K562 (cell line): ENCODE results near the gene ZNF407. TPM values are rescaled to one million over a fixed set of nuclear protein-coding genes. Genes with fewer than 3 reads are reported as not detected.

Source experiments
- ATAC-seq: fragments of 200-7000 bp; cut with Tn5 transposase; 3 replicates; pipeline ENCODE4 v1.9.1; 2020; ENCODE audit warnings: moderate library complexity
- BruUV-seq: library from RNA; stranded (reverse); fragments of 400-500 nt; replicated peaks from 2 replicates; lab custom pipeline; 2021; lab: Mats Ljungman, UMichigan
- CTCF ChIA-PET: fragments of 300-600 bp; formaldehyde crosslinking; extraction: SDS; loops from one replicate; lab custom pipeline; 2021; ENCODE audit warnings: low intra/inter-chr PET ratio; lab: Yijun Ruan, JAX
- POLR2A ChIA-PET: fragments of 300-600, 350-650 bp; sonication (Branson Sonifier 250); formaldehyde crosslinking; extraction: SDS; loops from one replicate; lab custom pipeline; 2021; ENCODE audit warnings: antibody characterized with exemption, inconsistent platforms; lab: Yijun Ruan, JAX
- DNase-seq, 4 experiments: peaks; one replicate each; pipeline versions ENCODE4 v3.0.0 to v3.0.0-alpha.2; 2011 to 2018; ENCODE audit warnings: low spot score in 3 of 4, mixed read lengths in 3 of 4; ENCODE audit errors: extremely low read depth in 1 of 4
- FAIRE-seq: peaks from 2 replicates; lab custom pipeline; 2011; peaks lifted over from hg19 to GRCh38; lab: Jason Lieb, UNC
- H2AFZ ChIP-seq: 2 replicates; pipeline ENCODE4 v1.6.0; 2011; ENCODE audit warnings: low read depth, low read length, control low read depth, inconsistent platforms
- H3K27ac ChIP-seq: fragments of 200-600 bp; 3 replicates; pipeline ENCODE4 v1.8.0; 2011; ENCODE audit warnings: low read depth, mild to moderate bottlenecking, control low read depth, inconsistent platforms, low read length, moderate library complexity, mixed read lengths; ENCODE audit errors: extremely low read depth
- H3K27me3 ChIP-seq, 2 experiments: fragments of 300-600 bp in 1 of 2; 2 replicates in 1 of 2; 3 replicates in 1 of 2; pipeline versions ENCODE4 v1.6.0 to v1.8.0; 2011; ENCODE audit warnings: inconsistent platforms in 2 of 2, low read length in 2 of 2, mild to moderate bottlenecking in 1 of 2, mixed read lengths in 1 of 2, moderate library complexity in 1 of 2; ENCODE audit not compliant: control insufficient read depth in 2 of 2, insufficient read depth in 2 of 2
- H3K36me3 ChIP-seq: fragments of 300-600 bp; 3 replicates; pipeline ENCODE4 v1.8.0; 2011; ENCODE audit warnings: mild to moderate bottlenecking, low read length, inconsistent platforms; ENCODE audit not compliant: control insufficient read depth, insufficient read depth
- H3K4me1 ChIP-seq, 2 experiments: fragments of 200-600 bp in 1 of 2; replicated peaks in 1 of 2; 2 replicates in 1 of 2; 3 replicates in 1 of 2; pipeline versions ENCODE4 v1.5.1 to v1.8.0; 2011; ENCODE audit warnings: inconsistent platforms in 2 of 2, low read length in 2 of 2, mild to moderate bottlenecking in 1 of 2, mixed read lengths in 1 of 2, moderate library complexity in 1 of 2; ENCODE audit not compliant: control insufficient read depth in 2 of 2, insufficient read depth in 2 of 2
- H3K4me2 ChIP-seq: 2 replicates; pipeline ENCODE4 v1.6.1; 2011; ENCODE audit warnings: low read length, control low read depth, inconsistent platforms, mixed read lengths; ENCODE audit not compliant: insufficient read depth
- H3K4me3 ChIP-seq: fragments of 200-600 bp; sonication (generic), shearing (Covaris generic); 2 replicates; pipeline ENCODE4 v1.5.1; 2016; ENCODE audit warnings: control low read depth, inconsistent platforms
- H3K79me2 ChIP-seq: fragments of 200-600 bp; 3 replicates; pipeline ENCODE4 v1.8.0; 2011; ENCODE audit warnings: low read length, inconsistent platforms; ENCODE audit not compliant: control insufficient read depth, insufficient read depth
- H3K9ac ChIP-seq, 2 experiments: 2 replicates each; pipeline versions ENCODE4 v1.6.0 to v1.6.1; 2011; ENCODE audit warnings: low read depth in 2 of 2, low read length in 2 of 2, control low read depth in 1 of 2, inconsistent platforms in 1 of 2, mild to moderate bottlenecking in 1 of 2, mixed read lengths in 1 of 2; ENCODE audit not compliant: insufficient read depth in 1 of 2
- H3K9me1 ChIP-seq: one replicate; pipeline ENCODE4 v1.6.0; 2011; ENCODE audit warnings: inconsistent platforms, mild to moderate bottlenecking, low read length, moderate library complexity; ENCODE audit not compliant: control insufficient read depth, insufficient read depth
- H3K9me3 ChIP-seq: replicated peaks from 2 replicates; pipeline ENCODE4 v1.5.1; 2011; ENCODE audit warnings: low read depth, low read length, inconsistent platforms; ENCODE audit not compliant: control insufficient read depth, insufficient read depth
- H4K20me1 ChIP-seq: replicated peaks from 2 replicates; pipeline ENCODE4 v1.6.1; 2011; ENCODE audit warnings: low read length, inconsistent platforms, mixed read lengths; ENCODE audit not compliant: control insufficient read depth, insufficient read depth
- DDX20 ChIP-seq: fragments of 450-650 bp; IDR thresholded peaks from 2 replicates; pipeline ENCODE4 v1.6.1; 2016; ENCODE audit warnings: missing genetic modification characterization, low read depth, mild to moderate bottlenecking, missing compliant biosample characterization, moderate library complexity
- GTF2A2 ChIP-seq: IDR thresholded peaks from 2 replicates; pipeline ENCODE4 v1.6.1; 2016; ENCODE audit warnings: mild to moderate bottlenecking, missing genetic modification characterization, missing compliant biosample characterization
- HDAC2 ChIP-seq: fragments of 450-650 bp; IDR thresholded peaks from 2 replicates; pipeline ENCODE4 v1.6.1; 2016; ENCODE audit warnings: mild to moderate bottlenecking
- HMGN3 ChIP-seq: IDR thresholded peaks from 2 replicates; pipeline ENCODE4 v1.6.1; 2011; ENCODE audit warnings: borderline replicate concordance, low read depth, mild to moderate bottlenecking, mixed read lengths, low read length; ENCODE audit not compliant: insufficient read length; ENCODE audit errors: extremely low read depth
- JUNB ChIP-seq: fragments of 450-650 bp; formaldehyde crosslinking; conservative IDR thresholded peaks from 2 replicates; pipeline ENCODE4 v1.4.0; 2020; ENCODE audit warnings: mild to moderate bottlenecking
- PCBP1 ChIP-seq: fragments of 200-400 bp; formaldehyde crosslinking; IDR thresholded peaks from 2 replicates; pipeline ENCODE4 v1.6.1; 2018; ENCODE audit warnings: mild to moderate bottlenecking, low read depth, low read length; ENCODE audit not compliant: poor library complexity, severe bottlenecking
- PHF20 ChIP-seq: fragments of 450-650 bp; IDR thresholded peaks from 2 replicates; pipeline ENCODE4 v1.6.1; 2018; ENCODE audit not compliant: partially characterized antibody
- POLR2B ChIP-seq: fragments of 450-650 bp; IDR thresholded peaks from 2 replicates; pipeline ENCODE4 v1.6.1; 2018; ENCODE audit warnings: low read depth; ENCODE audit not compliant: partially characterized antibody
- RBM15 ChIP-seq: fragments of 200-400 bp; formaldehyde crosslinking; IDR thresholded peaks from 2 replicates; pipeline ENCODE4 v1.6.1; 2018; ENCODE audit warnings: mild to moderate bottlenecking, low read length, moderate library complexity; ENCODE audit not compliant: insufficient read depth
- RBM22 ChIP-seq: fragments of 200-400 bp; formaldehyde crosslinking; IDR thresholded peaks from 2 replicates; pipeline ENCODE4 v1.6.1; 2018; ENCODE audit warnings: low read length, low read depth; ENCODE audit not compliant: poor library complexity, severe bottlenecking
- SMAD3 ChIP-seq: fragments of 450-650 bp; formaldehyde crosslinking; conservative IDR thresholded peaks from 2 replicates; pipeline ENCODE4 v1.4.0; 2020; ENCODE audit warnings: mild to moderate bottlenecking
- SNIP1 ChIP-seq: fragments of 450-650 bp; IDR thresholded peaks from 2 replicates; pipeline ENCODE4 v1.7.1; 2017; ENCODE audit warnings: low read depth, mild to moderate bottlenecking
- TEAD2 ChIP-seq: fragments of 450-650 bp; IDR thresholded peaks from 2 replicates; pipeline ENCODE4 v1.6.1; 2016; ENCODE audit warnings: missing genetic modification characterization, control low read depth, missing compliant biosample characterization
- ZFPM2 ChIP-seq: fragments of 250-450 bp; sonication (Bioruptor Pico); IDR thresholded peaks from 2 replicates; pipeline ENCODE4 v1.5.1; 2022; ENCODE audit warnings: mild to moderate bottlenecking
- ZNF507 ChIP-seq: conservative IDR thresholded peaks from 2 replicates; pipeline ENCODE4 v1.6.1; 2017; ENCODE audit warnings: missing genetic modification characterization, missing compliant biosample characterization
- ZNF668 ChIP-seq: fragments of 250-450 bp; sonication (Bioruptor Pico); IDR thresholded peaks from 2 replicates; pipeline ENCODE4 v1.8.0; 2022; ENCODE audit warnings: mild to moderate bottlenecking, inconsistent platforms
- WGBS: fragments of 100-300 bp; shearing (Covaris generic); methylation state at CpG from one replicate; pipeline ENCODE4 v1.1.6; 2016; ENCODE audit warnings: low coverage, mixed read lengths; ENCODE audit not compliant: insufficient coverage; ENCODE audit errors: missing lambda C conversion rate; 5-methylcytosine and 5-hydroxymethylcytosine counted together
- in situ Hi-C: fragments of 300-500 bp; cut with MboI; formaldehyde crosslinking; loops from 4 replicates; pipeline ENCODE4 v1.15.0; 2018; ENCODE audit warnings: inconsistent platforms, mixed read lengths
- intact Hi-C: fragments of 100-400 bp; cut with micrococcal nuclease; formaldehyde crosslinking; loops from 2 replicates; pipeline ENCODE4 v1.14.2; 2022
- polyA plus RNA-seq, 8 experiments: library from polyadenylated mRNA; depleted of rRNA in 4 of 8; stranded (reverse) in 5 of 8; unstranded in 3 of 8; fragments of >200 nt; fragmentation: Nextera tagmentation in 2 of 8; fragmentation: Illumina TruSeq in 1 of 8; extraction: Ambion mirVana in 2 of 8; extraction: Trizol in 1 of 8; gene quantifications; 2 replicates each; pipeline versions ENCODE4 v1.2.1 to v1.2.3, GENCODE V29; 2011 to 2014; ENCODE audit warnings: inconsistent platforms in 1 of 8, missing spikeins in 1 of 8
- total RNA-seq, 7 experiments: library from RNA; depleted of rRNA in 6 of 7; stranded (reverse); fragments of >200 nt in 6 of 7; fragmentation: Illumina TruSeq in 2 of 7; extraction: Trizol in 2 of 7; gene quantifications; 2 replicates each; pipeline versions ENCODE4 v1.2.1 to v1.2.3, GENCODE V29; 2011 to 2021; ENCODE audit warnings: low replicate concordance in 1 of 7
- TF ChIP-seq, protein P1 (sequence below): fragments of 450-650 bp; IDR thresholded peaks from 2 replicates; pipeline ENCODE4 v1.6.1; 2016; ENCODE audit warnings: mild to moderate bottlenecking
- TF ChIP-seq, protein P2 (sequence below): fragments of 250-450 bp; sonication (Bioruptor Pico); IDR thresholded peaks from 2 replicates; pipeline ENCODE4 v1.8.0; 2021; ENCODE audit warnings: borderline replicate concordance, mild to moderate bottlenecking, moderate library complexity; ENCODE audit not compliant: poor library complexity, severe bottlenecking

The ZNF407 gene
- total and polyA plus RNA-seq, 9 of the 15 experiments (the other 6 are each of a cell fraction or from before 2014, with no cell fraction given): 0.21 to 5.4 (median 2.3) TPM

- TF ChIP-seq SNIP1 (no peak), ZFPM2 (no peak), GTF2A2 (no peak), HMGN3 (no peak), SMAD3 (CRISPR knock-in tag) (no peak), DDX20 (tag) (no peak), POLR2B (no peak), TEAD2 (no peak), RBM15 (no peak), RBM22 (no peak)
Observed at GRCh38 chr18:74714791-74715190, 117.1 kb downstream of the ZNF407 start (continued).

DNA sequence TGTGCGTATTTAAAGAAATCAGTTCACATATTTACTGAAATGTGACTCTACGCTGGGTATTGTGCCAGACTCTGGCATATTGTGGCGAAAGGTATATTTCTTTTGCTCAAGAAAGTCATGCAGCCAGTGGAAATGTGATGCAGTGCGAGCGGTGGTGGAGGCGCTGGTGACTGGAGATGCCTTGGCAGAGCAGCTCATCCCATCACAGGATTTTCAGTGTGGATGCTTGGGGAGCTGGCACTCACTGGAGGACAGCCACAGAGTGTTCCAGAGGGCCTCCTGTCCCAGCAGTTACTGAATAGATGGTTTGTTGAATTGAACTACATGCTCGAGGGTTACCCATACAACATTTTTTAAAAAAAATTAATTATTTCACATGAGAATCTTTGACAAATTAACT is 117.6 kb downstream of the ZNF407 start:
- FAIRE-seq: no peak
- H3K4me2 ChIP-seq: no peak overlapping the region
- H3K9me1 ChIP-seq: no peaks in the 10 kb centered on the region
- no peak overlapping the region for H3K9ac ChIP-seq
- ChIA-PET POLR2A (no interaction called here), CTCF (no interaction called here)
- BruUV-seq: no TSS peak
- intact Hi-C loops: no loop called here
- WGBS: 83% methylated on average over 6 of the region's 7 CpGs
- H4K20me1 ChIP-seq: no peaks in the 10 kb centered on the region
- in situ Hi-C loops: no loop called here
- DNase-seq: no peak
- H3K27me3 ChIP-seq: no peaks in the 10 kb centered on the region
- no peak overlapping the region for H3K27ac ChIP-seq
- no peak overlapping the region for H2AFZ ChIP-seq
- ATAC-seq: no peak
- H3K36me3 ChIP-seq: no peaks in the 10 kb centered on the region
- no peaks in the 10 kb centered on the region for H3K4me1 ChIP-seq
- TF ChIP-seq PHF20 (no peak), JUNB (CRISPR knock-in tag) (no peak), HDAC2 (no peak), PCBP1 (no peak), ZNF668 (no peak), ZNF507 (no peak)
- TF ChIP-seq, protein P1, sequence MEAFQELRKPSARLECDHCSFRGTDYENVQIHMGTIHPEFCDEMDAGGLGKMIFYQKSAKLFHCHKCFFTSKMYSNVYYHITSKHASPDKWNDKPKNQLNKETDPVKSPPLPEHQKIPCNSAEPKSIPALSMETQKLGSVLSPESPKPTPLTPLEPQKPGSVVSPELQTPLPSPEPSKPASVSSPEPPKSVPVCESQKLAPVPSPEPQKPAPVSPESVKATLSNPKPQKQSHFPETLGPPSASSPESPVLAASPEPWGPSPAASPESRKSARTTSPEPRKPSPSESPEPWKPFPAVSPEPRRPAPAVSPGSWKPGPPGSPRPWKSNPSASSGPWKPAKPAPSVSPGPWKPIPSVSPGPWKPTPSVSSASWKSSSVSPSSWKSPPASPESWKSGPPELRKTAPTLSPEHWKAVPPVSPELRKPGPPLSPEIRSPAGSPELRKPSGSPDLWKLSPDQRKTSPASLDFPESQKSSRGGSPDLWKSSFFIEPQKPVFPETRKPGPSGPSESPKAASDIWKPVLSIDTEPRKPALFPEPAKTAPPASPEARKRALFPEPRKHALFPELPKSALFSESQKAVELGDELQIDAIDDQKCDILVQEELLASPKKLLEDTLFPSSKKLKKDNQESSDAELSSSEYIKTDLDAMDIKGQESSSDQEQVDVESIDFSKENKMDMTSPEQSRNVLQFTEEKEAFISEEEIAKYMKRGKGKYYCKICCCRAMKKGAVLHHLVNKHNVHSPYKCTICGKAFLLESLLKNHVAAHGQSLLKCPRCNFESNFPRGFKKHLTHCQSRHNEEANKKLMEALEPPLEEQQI: no peak
- TF ChIP-seq, protein P2, sequence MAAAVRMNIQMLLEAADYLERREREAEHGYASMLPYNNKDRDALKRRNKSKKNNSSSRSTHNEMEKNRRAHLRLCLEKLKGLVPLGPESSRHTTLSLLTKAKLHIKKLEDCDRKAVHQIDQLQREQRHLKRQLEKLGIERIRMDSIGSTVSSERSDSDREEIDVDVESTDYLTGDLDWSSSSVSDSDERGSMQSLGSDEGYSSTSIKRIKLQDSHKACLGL (CRISPR knock-in tag): no peak
- no peaks in the 10 kb centered on the region for H3K9me3 ChIP-seq
- no peaks in the 10 kb centered on the region for H3K79me2 ChIP-seq
- H3K4me3 ChIP-seq: no peak overlapping the region
